WTC11 (cell line): ENCODE measurements around the gene QDPR. TPM values are rescaled to one million over a fixed set of nuclear protein-coding genes. Genes with fewer than 3 reads are reported as not detected.

Experiments
- ATAC-seq: fragments of 200-7000 bp; cut with Tn5 transposase; 2 replicates; pipeline ENCODE4 v1.10.0; 2021; ENCODE audit warnings: mild to moderate bottlenecking, moderate library complexity
- CTCF ChIA-PET: fragments of 300-600 bp; sonication (Branson Sonifier 250); formaldehyde crosslinking; loops from one replicate; lab custom pipeline; 2021; ENCODE audit warnings: antibody characterized with exemption; lab: Charles Lee
- POLR2A ChIA-PET: fragments of 350-600 bp; sonication (Branson Sonifier 250); formaldehyde crosslinking; loops from one replicate; lab custom pipeline; 2021; ENCODE audit warnings: antibody characterized with exemption; lab: Charles Lee
- DNase-seq: peaks from one replicate; pipeline ENCODE4 v3.0.0; 2021; ENCODE audit warnings: low spot score
- H3K27ac Mint-ChIP-seq: 2 replicates; pipeline ENCODE4 v1.8.0; 2021; ENCODE audit warnings: mixed read lengths
- H3K27me3 Mint-ChIP-seq: 2 replicates; pipeline ENCODE4 v1.8.0; 2021; ENCODE audit warnings: low read depth, mild to moderate bottlenecking, moderate library complexity, mixed read lengths
- H3K36me3 Mint-ChIP-seq: 2 replicates; pipeline ENCODE4 v1.8.0; 2021; ENCODE audit warnings: mixed read lengths
- H3K4me1 Mint-ChIP-seq: 2 replicates; pipeline ENCODE4 v1.8.0; 2022; ENCODE audit warnings: mixed read lengths
- H3K4me3 Mint-ChIP-seq: 2 replicates; pipeline ENCODE4 v1.8.0; 2021; ENCODE audit warnings: mild to moderate bottlenecking, moderate library complexity, mixed read lengths
- H3K9me3 Mint-ChIP-seq: 2 replicates; pipeline ENCODE4 v1.8.0; 2021; ENCODE audit warnings: mixed read lengths
- ATF1 ChIP-seq: sonication (generic); formaldehyde crosslinking; IDR thresholded peaks from 2 replicates; pipeline ENCODE4 v1.8.1; 2023; ENCODE audit warnings: mild to moderate bottlenecking, moderate library complexity, missing genetic modification reagents
- CREB1 ChIP-seq: sonication (generic); formaldehyde crosslinking; IDR thresholded peaks from 2 replicates; pipeline ENCODE4 v1.8.0; 2023; ENCODE audit warnings: mild to moderate bottlenecking, missing genetic modification reagents
- GTF2I ChIP-seq: fragments of 250-450 bp; sonication (Bioruptor Pico); conservative IDR thresholded peaks from 2 replicates; pipeline ENCODE4 v1.4.0; 2021; ENCODE audit warnings: mild to moderate bottlenecking
- KAT7 ChIP-seq: sonication (generic); formaldehyde crosslinking; IDR thresholded peaks from 2 replicates; pipeline ENCODE4 v1.8.1; 2023; ENCODE audit warnings: missing genetic modification reagents, mild to moderate bottlenecking, borderline replicate concordance
- NFYB ChIP-seq: sonication (generic); formaldehyde crosslinking; conservative IDR thresholded peaks from 2 replicates; pipeline ENCODE4 v1.8.0; 2022; ENCODE audit warnings: low read depth, missing genetic modification reagents
- NR2C2 ChIP-seq: sonication (generic); formaldehyde crosslinking; IDR thresholded peaks from 2 replicates; pipeline ENCODE4 v1.8.0; 2022; ENCODE audit warnings: mild to moderate bottlenecking, missing genetic modification reagents
- OVOL2 ChIP-seq: fragments of 250-450 bp; sonication (Bioruptor Pico); IDR thresholded peaks from 2 replicates; pipeline ENCODE4 v1.9.0; 2021; ENCODE audit warnings: mild to moderate bottlenecking, borderline replicate concordance
- PRRX2 ChIP-seq: fragments of 250-450 bp; sonication (Bioruptor Pico); IDR thresholded peaks from 2 replicates; pipeline ENCODE4 v1.8.0; 2021; ENCODE audit warnings: mild to moderate bottlenecking
- SMAD4 ChIP-seq: sonication (generic); formaldehyde crosslinking; IDR thresholded peaks from 2 replicates; pipeline ENCODE4 v1.8.0; 2022; ENCODE audit warnings: mild to moderate bottlenecking, missing genetic modification reagents
- TCF7 ChIP-seq: sonication (generic); formaldehyde crosslinking; IDR thresholded peaks from 2 replicates; pipeline ENCODE4 v1.8.0; 2022; ENCODE audit warnings: mild to moderate bottlenecking, low read depth, missing genetic modification reagents, moderate library complexity
- TEAD1 ChIP-seq: sonication (generic); formaldehyde crosslinking; IDR thresholded peaks from 2 replicates; pipeline ENCODE4 v1.8.0; 2022; ENCODE audit warnings: mild to moderate bottlenecking, missing genetic modification reagents
- ZNF219 ChIP-seq: sonication (generic); formaldehyde crosslinking; IDR thresholded peaks from 2 replicates; pipeline ENCODE4 v1.8.0; 2023; ENCODE audit warnings: missing genetic modification reagents, mild to moderate bottlenecking, borderline replicate concordance
- ZNF232 ChIP-seq: sonication (generic); formaldehyde crosslinking; IDR thresholded peaks from 2 replicates; pipeline ENCODE4 v1.8.0; 2022; ENCODE audit warnings: mild to moderate bottlenecking, missing genetic modification reagents
- ZNF317 ChIP-seq: sonication (generic); formaldehyde crosslinking; IDR thresholded peaks from 2 replicates; pipeline ENCODE4 v1.8.1; 2023; ENCODE audit warnings: low read depth, mild to moderate bottlenecking, moderate library complexity, missing genetic modification reagents, borderline replicate concordance
- total RNA-seq: library from RNA; stranded (reverse); gene quantifications from 3 replicates; pipeline ENCODE4 v1.2.3, GENCODE V29; 2021
- TF ChIP-seq, protein P1 (sequence below): fragments of 200-600 bp; IDR thresholded peaks from 2 replicates; pipeline ENCODE4 v1.8.0; 2022; ENCODE audit warnings: antibody characterized with exemption
- TF ChIP-seq, protein P2 (sequence below): fragments of 250-450 bp; sonication (Bioruptor Pico); IDR thresholded peaks from 2 replicates; pipeline ENCODE4 v1.9.0; 2021; ENCODE audit warnings: mild to moderate bottlenecking
- TF ChIP-seq, protein P3 (sequence below): sonication (generic); formaldehyde crosslinking; IDR thresholded peaks from 2 replicates; pipeline ENCODE4 v1.8.1; 2023; ENCODE audit warnings: mild to moderate bottlenecking, missing genetic modification reagents, moderate library complexity
- TF ChIP-seq, protein P4 (sequence below): sonication (generic); formaldehyde crosslinking; IDR thresholded peaks from 2 replicates; pipeline ENCODE4 v1.8.1; 2022; ENCODE audit warnings: mild to moderate bottlenecking, moderate library complexity, missing genetic modification reagents
- TF ChIP-seq, protein P5 (sequence below): fragments of 250-450 bp; sonication (Bioruptor Pico); conservative IDR thresholded peaks from 2 replicates; pipeline ENCODE4 v1.9.0; 2021; ENCODE audit warnings: mild to moderate bottlenecking
- TF ChIP-seq, protein P6 (sequence below): sonication (generic); formaldehyde crosslinking; IDR thresholded peaks from 2 replicates; pipeline ENCODE4 v1.8.0; 2023; ENCODE audit warnings: missing genetic modification reagents
- TF ChIP-seq, protein P7 (sequence below): fragments of 250-450 bp; sonication (Bioruptor Pico); IDR thresholded peaks from 2 replicates; pipeline ENCODE4 v1.9.0; 2021; ENCODE audit warnings: mild to moderate bottlenecking
- TF ChIP-seq, protein P8 (sequence below): sonication (generic); formaldehyde crosslinking; IDR thresholded peaks from 2 replicates; pipeline ENCODE4 v1.8.1; 2022; ENCODE audit warnings: missing genetic modification reagents, borderline replicate concordance
- TF ChIP-seq, protein P9 (sequence below): sonication (generic); formaldehyde crosslinking; IDR thresholded peaks from 2 replicates; pipeline ENCODE4 v1.8.0; 2022; ENCODE audit warnings: mild to moderate bottlenecking, missing genetic modification reagents

QDPR gene
- total RNA-seq, 1 experiment from 2014 or later, result 33.6 TPM

DNA sequence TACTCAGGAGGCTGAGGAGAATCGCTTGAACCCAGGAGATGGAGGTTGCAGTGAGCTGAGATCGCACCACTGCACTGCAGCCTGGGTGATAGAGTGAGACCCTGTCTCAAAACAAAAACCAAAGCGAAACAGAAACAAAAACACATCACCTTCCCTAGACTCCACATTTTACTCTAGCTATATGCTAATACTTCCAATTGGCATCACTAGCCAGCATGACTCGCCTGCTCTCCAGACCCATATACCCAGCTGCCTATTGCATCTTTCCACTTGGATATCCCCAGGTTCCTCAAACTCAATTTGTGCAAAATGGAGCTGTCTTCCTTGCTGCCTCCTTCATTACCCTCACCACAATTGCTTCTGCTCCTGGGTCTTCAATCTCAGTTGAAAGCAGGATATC is 42.7 kb upstream of the QDPR start (continued):
- TF ChIP-seq, protein P1, sequence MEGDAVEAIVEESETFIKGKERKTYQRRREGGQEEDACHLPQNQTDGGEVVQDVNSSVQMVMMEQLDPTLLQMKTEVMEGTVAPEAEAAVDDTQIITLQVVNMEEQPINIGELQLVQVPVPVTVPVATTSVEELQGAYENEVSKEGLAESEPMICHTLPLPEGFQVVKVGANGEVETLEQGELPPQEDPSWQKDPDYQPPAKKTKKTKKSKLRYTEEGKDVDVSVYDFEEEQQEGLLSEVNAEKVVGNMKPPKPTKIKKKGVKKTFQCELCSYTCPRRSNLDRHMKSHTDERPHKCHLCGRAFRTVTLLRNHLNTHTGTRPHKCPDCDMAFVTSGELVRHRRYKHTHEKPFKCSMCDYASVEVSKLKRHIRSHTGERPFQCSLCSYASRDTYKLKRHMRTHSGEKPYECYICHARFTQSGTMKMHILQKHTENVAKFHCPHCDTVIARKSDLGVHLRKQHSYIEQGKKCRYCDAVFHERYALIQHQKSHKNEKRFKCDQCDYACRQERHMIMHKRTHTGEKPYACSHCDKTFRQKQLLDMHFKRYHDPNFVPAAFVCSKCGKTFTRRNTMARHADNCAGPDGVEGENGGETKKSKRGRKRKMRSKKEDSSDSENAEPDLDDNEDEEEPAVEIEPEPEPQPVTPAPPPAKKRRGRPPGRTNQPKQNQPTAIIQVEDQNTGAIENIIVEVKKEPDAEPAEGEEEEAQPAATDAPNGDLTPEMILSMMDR, result no peak
- TF ChIP-seq CREB1 (no peak), NFYB (CRISPR knock-in tag) (no peak), OVOL2 (CRISPR knock-in tag) (no peak), ATF1 (no peak), KAT7 (no peak)
- TF ChIP-seq, protein P2, sequence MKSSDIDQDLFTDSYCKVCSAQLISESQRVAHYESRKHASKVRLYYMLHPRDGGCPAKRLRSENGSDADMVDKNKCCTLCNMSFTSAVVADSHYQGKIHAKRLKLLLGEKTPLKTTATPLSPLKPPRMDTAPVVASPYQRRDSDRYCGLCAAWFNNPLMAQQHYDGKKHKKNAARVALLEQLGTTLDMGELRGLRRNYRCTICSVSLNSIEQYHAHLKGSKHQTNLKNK (CRISPR knock-in tag), result no peak
- TF ChIP-seq, protein P3, sequence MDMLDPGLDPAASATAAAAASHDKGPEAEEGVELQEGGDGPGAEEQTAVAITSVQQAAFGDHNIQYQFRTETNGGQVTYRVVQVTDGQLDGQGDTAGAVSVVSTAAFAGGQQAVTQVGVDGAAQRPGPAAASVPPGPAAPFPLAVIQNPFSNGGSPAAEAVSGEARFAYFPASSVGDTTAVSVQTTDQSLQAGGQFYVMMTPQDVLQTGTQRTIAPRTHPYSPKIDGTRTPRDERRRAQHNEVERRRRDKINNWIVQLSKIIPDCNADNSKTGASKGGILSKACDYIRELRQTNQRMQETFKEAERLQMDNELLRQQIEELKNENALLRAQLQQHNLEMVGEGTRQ (CRISPR knock-in tag), result no peak
- TF ChIP-seq, protein P4, sequence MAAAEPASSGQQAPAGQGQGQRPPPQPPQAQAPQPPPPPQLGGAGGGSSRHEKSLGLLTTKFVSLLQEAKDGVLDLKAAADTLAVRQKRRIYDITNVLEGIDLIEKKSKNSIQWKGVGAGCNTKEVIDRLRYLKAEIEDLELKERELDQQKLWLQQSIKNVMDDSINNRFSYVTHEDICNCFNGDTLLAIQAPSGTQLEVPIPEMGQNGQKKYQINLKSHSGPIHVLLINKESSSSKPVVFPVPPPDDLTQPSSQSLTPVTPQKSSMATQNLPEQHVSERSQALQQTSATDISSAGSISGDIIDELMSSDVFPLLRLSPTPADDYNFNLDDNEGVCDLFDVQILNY, result no peak
- TF ChIP-seq, protein P5, sequence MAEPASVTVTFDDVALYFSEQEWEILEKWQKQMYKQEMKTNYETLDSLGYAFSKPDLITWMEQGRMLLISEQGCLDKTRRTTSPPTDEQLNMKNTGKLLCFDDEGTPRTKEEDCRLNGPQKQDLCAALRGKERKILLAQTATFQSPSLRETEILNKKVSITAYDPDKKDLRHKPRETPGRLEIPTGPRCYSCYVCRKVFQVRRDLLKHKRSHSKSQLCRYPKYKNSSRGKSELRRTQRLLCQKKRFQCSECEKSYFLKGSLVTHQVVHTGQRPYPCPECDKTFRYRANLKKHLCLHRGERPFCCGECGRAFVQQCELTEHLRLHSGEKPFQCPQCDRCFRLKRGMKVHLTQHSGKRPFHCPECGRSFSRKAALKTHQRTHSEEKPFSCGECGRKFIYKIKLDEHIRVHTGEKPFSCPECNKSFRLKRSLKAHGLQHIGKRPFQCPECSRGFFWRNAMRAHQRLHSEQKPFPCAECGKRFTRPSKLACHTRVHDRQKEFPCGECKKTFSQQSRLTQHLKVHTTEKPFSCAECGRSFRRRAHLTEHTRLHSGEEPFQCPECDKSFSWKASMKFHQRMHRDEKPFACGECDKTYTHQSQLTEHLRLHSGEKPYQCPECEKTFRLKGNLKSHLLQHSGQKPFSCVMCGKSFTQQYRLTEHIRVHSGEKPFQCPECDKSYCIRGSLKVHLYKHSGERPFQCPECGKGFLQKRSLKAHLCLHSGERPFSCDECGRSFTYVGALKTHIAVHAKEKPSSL (CRISPR knock-in tag), result no peak
- TF ChIP-seq, protein P6, sequence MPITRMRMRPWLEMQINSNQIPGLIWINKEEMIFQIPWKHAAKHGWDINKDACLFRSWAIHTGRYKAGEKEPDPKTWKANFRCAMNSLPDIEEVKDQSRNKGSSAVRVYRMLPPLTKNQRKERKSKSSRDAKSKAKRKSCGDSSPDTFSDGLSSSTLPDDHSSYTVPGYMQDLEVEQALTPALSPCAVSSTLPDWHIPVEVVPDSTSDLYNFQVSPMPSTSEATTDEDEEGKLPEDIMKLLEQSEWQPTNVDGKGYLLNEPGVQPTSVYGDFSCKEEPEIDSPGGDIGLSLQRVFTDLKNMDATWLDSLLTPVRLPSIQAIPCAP, result no peak

DNA sequence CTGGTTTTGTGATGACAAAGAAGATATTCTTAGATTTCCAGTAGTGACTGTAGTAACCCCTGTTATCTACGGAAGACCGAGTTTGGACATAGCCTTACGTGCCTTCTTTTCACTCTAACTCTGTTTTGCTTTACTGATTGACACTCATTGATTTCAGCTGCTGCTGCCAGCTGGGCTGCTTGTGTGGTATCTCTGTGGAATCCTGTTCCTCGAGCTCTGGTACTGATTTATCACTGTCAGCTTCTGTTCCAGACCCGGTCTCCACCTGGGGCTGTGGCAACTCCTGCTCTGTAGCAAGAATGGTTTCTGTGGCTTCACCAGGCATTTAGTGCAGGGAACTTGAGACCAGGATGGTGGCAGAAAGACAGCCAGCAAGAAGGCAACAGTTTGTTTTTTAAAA is 40.5 kb upstream of the QDPR start:
- no peaks in the 10 kb centered on the region for H3K4me1 Mint-ChIP-seq
- TF ChIP-seq ZNF317 (CRISPR knock-in tag) (no peak), TEAD1 (CRISPR knock-in tag) (no peak), ZNF232 (CRISPR knock-in tag) (no peak), PRRX2 (CRISPR knock-in tag) (no peak), SMAD4 (CRISPR knock-in tag) (no peak), TCF7 (CRISPR knock-in tag) (no peak), GTF2I (CRISPR knock-in tag) (no peak), ZNF219 (CRISPR knock-in tag) (no peak), NR2C2 (CRISPR knock-in tag) (no peak)
- TF ChIP-seq, protein P7, sequence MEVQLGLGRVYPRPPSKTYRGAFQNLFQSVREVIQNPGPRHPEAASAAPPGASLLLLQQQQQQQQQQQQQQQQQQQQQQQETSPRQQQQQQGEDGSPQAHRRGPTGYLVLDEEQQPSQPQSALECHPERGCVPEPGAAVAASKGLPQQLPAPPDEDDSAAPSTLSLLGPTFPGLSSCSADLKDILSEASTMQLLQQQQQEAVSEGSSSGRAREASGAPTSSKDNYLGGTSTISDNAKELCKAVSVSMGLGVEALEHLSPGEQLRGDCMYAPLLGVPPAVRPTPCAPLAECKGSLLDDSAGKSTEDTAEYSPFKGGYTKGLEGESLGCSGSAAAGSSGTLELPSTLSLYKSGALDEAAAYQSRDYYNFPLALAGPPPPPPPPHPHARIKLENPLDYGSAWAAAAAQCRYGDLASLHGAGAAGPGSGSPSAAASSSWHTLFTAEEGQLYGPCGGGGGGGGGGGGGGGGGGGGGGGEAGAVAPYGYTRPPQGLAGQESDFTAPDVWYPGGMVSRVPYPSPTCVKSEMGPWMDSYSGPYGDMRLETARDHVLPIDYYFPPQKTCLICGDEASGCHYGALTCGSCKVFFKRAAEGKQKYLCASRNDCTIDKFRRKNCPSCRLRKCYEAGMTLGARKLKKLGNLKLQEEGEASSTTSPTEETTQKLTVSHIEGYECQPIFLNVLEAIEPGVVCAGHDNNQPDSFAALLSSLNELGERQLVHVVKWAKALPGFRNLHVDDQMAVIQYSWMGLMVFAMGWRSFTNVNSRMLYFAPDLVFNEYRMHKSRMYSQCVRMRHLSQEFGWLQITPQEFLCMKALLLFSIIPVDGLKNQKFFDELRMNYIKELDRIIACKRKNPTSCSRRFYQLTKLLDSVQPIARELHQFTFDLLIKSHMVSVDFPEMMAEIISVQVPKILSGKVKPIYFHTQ, result no peak
- TF ChIP-seq, protein P3 (CRISPR knock-in tag), result no peak
- TF ChIP-seq, protein P8, sequence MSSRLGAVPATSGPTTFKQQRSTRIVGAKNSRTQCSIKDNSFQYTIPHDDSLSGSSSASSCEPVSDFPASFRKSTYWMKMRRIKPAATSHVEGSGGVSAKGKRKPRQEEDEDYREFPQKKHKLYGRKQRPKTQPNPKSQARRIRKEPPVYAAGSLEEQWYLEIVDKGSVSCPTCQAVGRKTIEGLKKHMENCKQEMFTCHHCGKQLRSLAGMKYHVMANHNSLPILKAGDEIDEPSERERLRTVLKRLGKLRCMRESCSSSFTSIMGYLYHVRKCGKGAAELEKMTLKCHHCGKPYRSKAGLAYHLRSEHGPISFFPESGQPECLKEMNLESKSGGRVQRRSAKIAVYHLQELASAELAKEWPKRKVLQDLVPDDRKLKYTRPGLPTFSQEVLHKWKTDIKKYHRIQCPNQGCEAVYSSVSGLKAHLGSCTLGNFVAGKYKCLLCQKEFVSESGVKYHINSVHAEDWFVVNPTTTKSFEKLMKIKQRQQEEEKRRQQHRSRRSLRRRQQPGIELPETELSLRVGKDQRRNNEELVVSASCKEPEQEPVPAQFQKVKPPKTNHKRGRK (CRISPR knock-in tag), result no peak
- TF ChIP-seq, protein P9, sequence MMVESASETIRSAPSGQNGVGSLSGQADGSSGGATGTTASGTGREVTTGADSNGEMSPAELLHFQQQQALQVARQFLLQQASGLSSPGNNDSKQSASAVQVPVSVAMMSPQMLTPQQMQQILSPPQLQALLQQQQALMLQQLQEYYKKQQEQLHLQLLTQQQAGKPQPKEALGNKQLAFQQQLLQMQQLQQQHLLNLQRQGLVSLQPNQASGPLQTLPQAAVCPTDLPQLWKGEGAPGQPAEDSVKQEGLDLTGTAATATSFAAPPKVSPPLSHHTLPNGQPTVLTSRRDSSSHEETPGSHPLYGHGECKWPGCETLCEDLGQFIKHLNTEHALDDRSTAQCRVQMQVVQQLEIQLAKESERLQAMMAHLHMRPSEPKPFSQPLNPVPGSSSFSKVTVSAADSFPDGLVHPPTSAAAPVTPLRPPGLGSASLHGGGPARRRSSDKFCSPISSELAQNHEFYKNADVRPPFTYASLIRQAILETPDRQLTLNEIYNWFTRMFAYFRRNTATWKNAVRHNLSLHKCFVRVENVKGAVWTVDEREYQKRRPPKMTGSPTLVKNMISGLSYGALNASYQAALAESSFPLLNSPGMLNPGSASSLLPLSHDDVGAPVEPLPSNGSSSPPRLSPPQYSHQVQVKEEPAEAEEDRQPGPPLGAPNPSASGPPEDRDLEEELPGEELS (CRISPR knock-in tag), result no peak

More for the DNA sequence above, 40.5 kb upstream of the QDPR start:
- Mint-ChIP-seq H3K27ac (no peak overlapping the region), H3K27me3 (peaks cover 4% of the 10 kb centered on the region; the same call in 1 of the 2 replicates), H3K4me3 (no peak overlapping the region), H3K9me3 (no peaks in the 10 kb centered on the region), H3K36me3 (no peaks in the 10 kb centered on the region)
- ATAC-seq, result no peak
- POLR2A ChIA-PET, result no interaction called here
- CTCF ChIA-PET, result no interaction called here
- no peak for DNase-seq
